ENCODE data around the gene ZNF804A. TPM values are rescaled to one million over a fixed set of nuclear protein-coding genes. Genes with fewer than 3 reads are reported as not detected.

The ZNF804A gene
- total RNA-seq, 4 donors from 2014 or later: 0.05 to 0.10 TPM; not detected in 2

GRCh38 chr2:184692141-184692734 is 93.9 kb downstream of the ZNF804A start:
- DNase-seq (ENCODE audit: low spot score in 2 of 2): no peak
- intact Hi-C loops (cut with DNase I; ENCODE audit: low total_unique reads): no loop called here
- H3K4me3 ChIP-seq (ENCODE audit: low read depth, poor library complexity, severe bottlenecking): no peak overlapping the region
- no peak for TF ChIP-seq POLR2A (IDR thresholded peaks at IDR 0.05)
- no peak for TF ChIP-seq CTCF (IDR thresholded peaks at IDR 0.05)
- 44 to 54% methylated on average over 3 of the region's 3 CpGs for WGBS, 2 donors

GRCh38 chr2:184696644-184697043 is 98.3 kb downstream of the ZNF804A start:
- no peak for TF ChIP-seq CTCF (IDR thresholded peaks at IDR 0.05)
- TF ChIP-seq POLR2A (IDR thresholded peaks at IDR 0.05): no peak
- no peak overlapping the region for H3K4me3 ChIP-seq (ENCODE audit: low read depth, poor library complexity, severe bottlenecking)
- intact Hi-C loops (cut with DNase I; ENCODE audit: low total_unique reads): no loop called here
- WGBS, 2 donors: 65 to 67% methylated on average over 1 of the region's 1 CpG
- no peak for DNase-seq (ENCODE audit: low spot score in 2 of 2)

- WGBS, 2 donors: 84 to 91% methylated on average over 3 of the region's 3 CpGs
- intact Hi-C loops (cut with DNase I; ENCODE audit: low total_unique reads): no loop called here
- no peak for DNase-seq (ENCODE audit: low spot score in 2 of 2)
- H3K4me3 ChIP-seq (ENCODE audit: low read depth, poor library complexity, severe bottlenecking): no peak overlapping the region
- TF ChIP-seq POLR2A (IDR thresholded peaks at IDR 0.05): no peak
- no peak for TF ChIP-seq CTCF (IDR thresholded peaks at IDR 0.05)
These were observed 100.1 kb downstream of the ZNF804A start for GRCh38 chr2:184698476-184698875.

- intact Hi-C loops (cut with DNase I; ENCODE audit: low total_unique reads): no loop called here
- H3K4me3 ChIP-seq (ENCODE audit: low read depth, poor library complexity, severe bottlenecking): no peak overlapping the region
- TF ChIP-seq CTCF (IDR thresholded peaks at IDR 0.05) (no peak), POLR2A (IDR thresholded peaks at IDR 0.05) (no peak)
- no peak for DNase-seq (ENCODE audit: low spot score in 2 of 2)
- WGBS, 2 donors: 77 to 82% methylated on average over 6 of the region's 6 CpGs
These were observed 123.6 kb downstream of the ZNF804A start for GRCh38 chr2:184721881-184722280.

GRCh38 chr2:184727813-184728212 is 129.5 kb downstream of the ZNF804A start:
- TF ChIP-seq CTCF (IDR thresholded peaks at IDR 0.05) (no peak), POLR2A (IDR thresholded peaks at IDR 0.05) (no peak)
- WGBS, 2 donors: 55 to 70% methylated on average over 3 of the region's 3 CpGs
- H3K4me3 ChIP-seq (ENCODE audit: low read depth, poor library complexity, severe bottlenecking): no peak overlapping the region
- DNase-seq (ENCODE audit: low spot score in 2 of 2): no peak
- intact Hi-C loops (cut with DNase I; ENCODE audit: low total_unique reads): no loop called here

GRCh38 chr2:184728411-184728810 is 130.1 kb downstream of the ZNF804A start:
- TF ChIP-seq POLR2A (IDR thresholded peaks at IDR 0.05) (no peak), CTCF (IDR thresholded peaks at IDR 0.05) (no peak)
- intact Hi-C loops (cut with DNase I; ENCODE audit: low total_unique reads): no loop called here

More at GRCh38 chr2:184728411-184728810, 130.1 kb downstream of the ZNF804A start:
- DNase-seq (ENCODE audit: low spot score in 2 of 2): no peak
- H3K4me3 ChIP-seq (ENCODE audit: low read depth, poor library complexity, severe bottlenecking): no peak overlapping the region

Data from lower leg skin (tissue), 4 donors.